SU-DHL-6 (cell line): Measurements from ENCODE around the gene CLTA.

Source experiments
- H2AFZ ChIP-seq: fragments of 200-600 bp; sonication (generic); 2 replicates; pipeline ENCODE4 v1.6.1; 2014; ENCODE audit warnings: low read depth, mild to moderate bottlenecking, moderate library complexity, mixed read lengths, antibody characterized with exemption, low read length; ENCODE audit not compliant: severe bottlenecking
- H3F3A ChIP-seq: fragments of 200-600 bp; shearing (Covaris generic); 2 replicates; pipeline ENCODE4 v1.6.0; 2016; ENCODE audit warnings: antibody characterized with exemption, mild to moderate bottlenecking; ENCODE audit not compliant: insufficient read depth
- H3K27ac ChIP-seq: fragments of 200-600 bp; sonication (generic); 2 replicates; pipeline ENCODE4 v1.5.1; 2016; ENCODE audit warnings: low read depth, mild to moderate bottlenecking, low read length, moderate library complexity, mixed read lengths
- H3K27me3 ChIP-seq: fragments of 200-600 bp; sonication (generic), shearing (Covaris generic); 2 replicates; pipeline ENCODE4 v1.6.0; 2014; ENCODE audit warnings: mild to moderate bottlenecking, low read length
- H3K36me3 ChIP-seq: fragments of 200-600 bp; sonication (generic); 2 replicates; pipeline ENCODE4 v1.6.1; 2014; ENCODE audit warnings: mild to moderate bottlenecking, low read length, mixed read lengths
- H3K4me2 ChIP-seq: fragments of 300-600, 200-600 bp; shearing (Covaris generic), sonication (generic); 2 replicates; pipeline ENCODE4 v1.6.0; 2014; ENCODE audit warnings: low read length, low read depth, mild to moderate bottlenecking; ENCODE audit not compliant: poor library complexity, severe bottlenecking
- H3K4me3 ChIP-seq: fragments of 200-600 bp; sonication (generic); 2 replicates; pipeline ENCODE4 v1.5.1; 2014; ENCODE audit warnings: antibody characterized with exemption, low read length, mild to moderate bottlenecking, mixed read lengths; ENCODE audit not compliant: insufficient read depth, poor library complexity, severe bottlenecking
- H3K79me2 ChIP-seq: fragments of 200-600 bp; sonication (generic); 2 replicates; pipeline ENCODE4 v1.6.1; 2014; ENCODE audit warnings: mild to moderate bottlenecking, low read length, moderate library complexity; ENCODE audit not compliant: insufficient read depth
- H3K9ac ChIP-seq: fragments of 200-600 bp; sonication (generic); 2 replicates; pipeline ENCODE4 v1.7.0; 2014; ENCODE audit warnings: mild to moderate bottlenecking, low read length
- H3K9me2 ChIP-seq: fragments of 200-600 bp; sonication (generic); replicated peaks from 2 replicates; pipeline ENCODE4 v1.6.1; 2014; ENCODE audit warnings: low read length; ENCODE audit not compliant: insufficient read depth
- H3K9me3 ChIP-seq: fragments of 200-600 bp; sonication (generic); 2 replicates; pipeline ENCODE4 v1.6.1; 2014; ENCODE audit warnings: low read length, mixed read lengths; ENCODE audit not compliant: insufficient read depth
- H4K20me1 ChIP-seq: fragments of 200-600 bp; sonication (generic); 2 replicates; pipeline ENCODE4 v1.6.1; 2014; ENCODE audit warnings: low read depth, mild to moderate bottlenecking, antibody characterized with exemption, low read length, moderate library complexity, mixed read lengths
- EZH2phosphoT487 ChIP-seq: fragments of 200-600 bp; sonication (generic), shearing (Covaris generic); conservative IDR thresholded peaks from 2 replicates; pipeline ENCODE4 v1.6.1; 2018; ENCODE audit warnings: mild to moderate bottlenecking, antibody characterized with exemption, low read length, moderate library complexity, mixed read lengths
- TF ChIP-seq, protein P1 (sequence below): fragments of 200-600 bp; sonication (generic); IDR thresholded peaks from one replicate; pipeline ENCODE4 v1.5.1; 2017; ENCODE audit warnings: antibody characterized with exemption, mild to moderate bottlenecking, low read length, moderate library complexity; ENCODE audit not compliant: insufficient read depth, poor library complexity, severe bottlenecking

CLTA gene

DNA sequence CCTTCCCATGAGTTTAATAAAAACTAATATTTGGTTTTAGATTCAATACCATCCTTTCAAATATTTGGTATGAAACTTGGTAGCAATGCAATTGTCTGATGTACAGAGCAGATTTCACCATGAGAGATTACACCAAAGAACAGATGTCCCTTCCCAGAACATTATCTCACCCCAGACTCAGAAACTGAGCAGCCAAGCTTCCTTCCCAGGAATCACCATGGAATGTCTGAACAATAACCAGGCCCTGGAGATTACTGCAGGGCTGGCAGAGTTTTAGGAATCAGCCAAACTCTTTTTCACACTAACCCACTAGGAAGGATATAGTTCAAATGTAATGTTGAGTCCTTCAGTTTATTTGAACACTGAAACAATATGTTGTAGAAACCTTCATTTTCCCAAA, 23.9 kb downstream of the CLTA start:
- H3K9me2 ChIP-seq = no peaks in the 10 kb centered on the region
- no peak overlapping the region for H3K4me2 ChIP-seq
- H3K36me3 ChIP-seq = peaks cover 49% of the 10 kb centered on the region
- H3K27ac ChIP-seq = no peak overlapping the region
- peaks cover 17% of the 10 kb centered on the region for H4K20me1 ChIP-seq
- peaks cover 34% of the 10 kb centered on the region for H3K79me2 ChIP-seq
- H3K27me3 ChIP-seq = no peaks in the 10 kb centered on the region
- H3K9ac ChIP-seq = no peak overlapping the region
- peaks cover 32% of the 10 kb centered on the region for H3F3A ChIP-seq
- H2AFZ ChIP-seq = no peak overlapping the region
- H3K4me3 ChIP-seq = no peak overlapping the region
- H3K9me3 ChIP-seq = no peaks in the 10 kb centered on the region
- TF ChIP-seq EZH2phosphoT487 = no peak
- TF ChIP-seq, protein P1, sequence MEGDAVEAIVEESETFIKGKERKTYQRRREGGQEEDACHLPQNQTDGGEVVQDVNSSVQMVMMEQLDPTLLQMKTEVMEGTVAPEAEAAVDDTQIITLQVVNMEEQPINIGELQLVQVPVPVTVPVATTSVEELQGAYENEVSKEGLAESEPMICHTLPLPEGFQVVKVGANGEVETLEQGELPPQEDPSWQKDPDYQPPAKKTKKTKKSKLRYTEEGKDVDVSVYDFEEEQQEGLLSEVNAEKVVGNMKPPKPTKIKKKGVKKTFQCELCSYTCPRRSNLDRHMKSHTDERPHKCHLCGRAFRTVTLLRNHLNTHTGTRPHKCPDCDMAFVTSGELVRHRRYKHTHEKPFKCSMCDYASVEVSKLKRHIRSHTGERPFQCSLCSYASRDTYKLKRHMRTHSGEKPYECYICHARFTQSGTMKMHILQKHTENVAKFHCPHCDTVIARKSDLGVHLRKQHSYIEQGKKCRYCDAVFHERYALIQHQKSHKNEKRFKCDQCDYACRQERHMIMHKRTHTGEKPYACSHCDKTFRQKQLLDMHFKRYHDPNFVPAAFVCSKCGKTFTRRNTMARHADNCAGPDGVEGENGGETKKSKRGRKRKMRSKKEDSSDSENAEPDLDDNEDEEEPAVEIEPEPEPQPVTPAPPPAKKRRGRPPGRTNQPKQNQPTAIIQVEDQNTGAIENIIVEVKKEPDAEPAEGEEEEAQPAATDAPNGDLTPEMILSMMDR = no peak

DNA sequence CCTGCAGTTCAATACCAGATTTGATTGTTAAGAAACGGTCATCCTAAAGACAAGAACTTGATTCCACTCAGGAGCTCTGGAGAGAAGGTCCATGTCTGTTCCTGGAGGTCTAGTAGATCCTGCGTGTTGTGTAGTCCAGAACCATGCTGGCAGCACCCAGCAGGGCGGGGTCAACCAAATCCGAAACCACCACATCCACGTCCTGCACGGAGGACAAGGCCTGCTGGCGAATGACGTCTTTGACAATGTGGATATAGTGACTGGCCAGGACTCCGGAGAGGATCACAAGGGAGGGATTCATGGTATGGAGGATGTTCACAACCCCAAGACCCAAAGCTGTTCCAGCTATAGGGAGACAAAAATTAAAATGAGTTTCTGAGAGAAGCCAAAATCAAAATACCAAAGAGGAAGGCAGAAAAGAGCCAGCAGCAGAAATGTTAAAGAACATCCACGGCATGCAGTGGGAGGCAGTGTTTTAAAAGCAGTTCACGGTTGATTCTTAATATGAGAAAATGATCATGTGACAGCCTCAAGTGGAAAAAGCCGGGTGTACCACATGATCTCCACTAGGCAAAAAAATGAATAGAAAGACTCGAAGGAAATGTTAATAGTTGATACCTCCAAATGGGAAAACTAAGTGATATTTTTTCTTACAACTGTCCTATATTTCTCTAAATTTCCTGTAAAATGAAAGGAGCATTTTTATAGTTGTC, 26.7 kb downstream of the CLTA start:
- Histone ChIP-seq H3K9me2 (no peaks in the 10 kb centered on the region), H4K20me1 (peaks cover 4% of the 10 kb centered on the region; the same call in 1 of the 2 replicates), H2AFZ (no peak overlapping the region), H3K27me3 (no peaks in the 10 kb centered on the region), H3K79me2 (peaks cover 6% of the 10 kb centered on the region), H3K9ac (no peak overlapping the region), H3K27ac (no peak overlapping the region), H3F3A (peaks cover 25% of the 10 kb centered on the region), H3K4me3 (no peak overlapping the region), H3K36me3 (peaks cover 44% of the 10 kb centered on the region), H3K9me3 (no peaks in the 10 kb centered on the region), H3K4me2 (no peak overlapping the region)
- no peak for TF ChIP-seq EZH2phosphoT487
- TF ChIP-seq, protein P1 = no peak

DNA sequence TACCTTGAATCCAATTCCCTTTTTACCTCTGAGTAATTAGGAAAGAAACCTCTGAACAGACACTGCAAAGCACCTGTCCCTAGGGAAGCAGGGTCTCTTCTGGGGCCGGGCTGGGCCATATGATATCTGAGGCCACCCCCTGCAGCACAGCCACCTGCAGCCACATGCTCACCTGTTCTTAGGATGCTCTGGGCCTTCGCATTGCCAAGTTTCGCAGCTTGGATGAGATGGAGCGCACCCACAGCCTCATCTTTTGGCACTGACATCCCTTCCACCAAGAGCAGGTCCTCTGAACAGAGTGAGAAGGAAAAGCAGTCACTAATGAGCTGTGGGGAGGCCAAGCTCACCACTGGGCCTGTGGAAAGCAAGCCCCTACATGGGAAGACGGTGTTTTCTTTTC, 27.3 kb downstream of the CLTA start:
- no peak for TF ChIP-seq EZH2phosphoT487
- TF ChIP-seq, protein P1 = no peak
- Histone ChIP-seq H3F3A (peaks cover 25% of the 10 kb centered on the region), H3K27me3 (no peaks in the 10 kb centered on the region), H2AFZ (no peak overlapping the region), H3K9ac (no peak overlapping the region), H3K79me2 (peaks cover 4% of the 10 kb centered on the region), H3K4me3 (no peak overlapping the region), H3K9me3 (peaks cover 4% of the 10 kb centered on the region; the same call in 1 of the 2 replicates), H4K20me1 (peaks cover 4% of the 10 kb centered on the region; the same call in 1 of the 2 replicates), H3K9me2 (no peaks in the 10 kb centered on the region), H3K36me3 (peaks cover 47% of the 10 kb centered on the region), H3K4me2 (no peak overlapping the region), H3K27ac (no peak overlapping the region)
